H7 (cell line): ENCODE data around the gene ELFN1. TPM values are rescaled to one million over a fixed set of nuclear protein-coding genes. Genes with fewer than 3 reads are reported as not detected.
A peak's percentile ranks its signal among the peaks of the same experiment; 100 is the strongest.

ENCODE experiments used
- DNase-seq: peaks from one replicate; pipeline ENCODE4 v3.0.0; 2012
- H3K27me3 ChIP-seq: 2 replicates; pipeline ENCODE4 v1.6.0; 2011; ENCODE audit warnings: mild to moderate bottlenecking, low read length; ENCODE audit not compliant: control insufficient read depth, insufficient read depth
- H3K36me3 ChIP-seq: replicated peaks from 2 replicates; pipeline ENCODE4 v1.5.1; 2011; ENCODE audit warnings: low read length; ENCODE audit not compliant: control insufficient read depth, insufficient read depth
- H3K4me3 ChIP-seq: 2 replicates; pipeline ENCODE4 v1.5.1; 2011; ENCODE audit warnings: low read depth, mild to moderate bottlenecking, control low read depth, low read length, moderate library complexity; ENCODE audit not compliant: insufficient read depth
- total RNA-seq: library from RNA; depleted of rRNA; stranded (reverse); fragments of >200 nt; shearing (Covaris generic); gene quantifications from 2 replicates; pipeline ENCODE4 v1.2.3, GENCODE V29; 2014

Gene ELFN1
- total RNA-seq, 1 experiment from 2014 or later = 16.0 TPM

GRCh38 chr7:1742555-1743303 lies 72.7 kb downstream of the ELFN1 start:
- Histone ChIP-seq H3K4me3 (no peak overlapping the region), H3K36me3 (no peaks in the 10 kb centered on the region), H3K27me3 (no peaks in the 10 kb centered on the region)
- DNase-seq = peak; percentile 74

- DNase-seq = no peak
- Histone ChIP-seq H3K4me3 (no peak overlapping the region), H3K36me3 (no peaks in the 10 kb centered on the region), H3K27me3 (no peaks in the 10 kb centered on the region)
Observed at GRCh38 chr7:1743481-1744230, 73.6 kb downstream of the ELFN1 start.

- DNase-seq = no peak
- H3K27me3 ChIP-seq = no peaks in the 10 kb centered on the region
- H3K4me3 ChIP-seq = no peak overlapping the region
- no peaks in the 10 kb centered on the region for H3K36me3 ChIP-seq
Observed at GRCh38 chr7:1744296-1745017, 74.4 kb downstream of the ELFN1 start.

GRCh38 chr7:1745018-1745532 lies 75.0 kb downstream of the ELFN1 start:
- H3K27me3 ChIP-seq = no peaks in the 10 kb centered on the region
- H3K36me3 ChIP-seq = no peaks in the 10 kb centered on the region
- no peak overlapping the region for H3K4me3 ChIP-seq
- peak; percentile 57 for DNase-seq

- DNase-seq = peak; percentile 59
- H3K4me3 ChIP-seq = no peak overlapping the region
- no peaks in the 10 kb centered on the region for H3K36me3 ChIP-seq
- H3K27me3 ChIP-seq = no peaks in the 10 kb centered on the region
Observed at GRCh38 chr7:1745576-1746490, 75.8 kb downstream of the ELFN1 start.

GRCh38 chr7:1746491-1746975 lies 76.5 kb downstream of the ELFN1 start:
- no peak overlapping the region for H3K4me3 ChIP-seq
- no peaks in the 10 kb centered on the region for H3K36me3 ChIP-seq
- peak; percentile 63 for DNase-seq
- no peaks in the 10 kb centered on the region for H3K27me3 ChIP-seq

- Histone ChIP-seq H3K27me3 (no peaks in the 10 kb centered on the region), H3K4me3 (no peak overlapping the region), H3K36me3 (no peaks in the 10 kb centered on the region)
- no peak for DNase-seq
Observed at GRCh38 chr7:1747004-1747801, 77.1 kb downstream of the ELFN1 start.

- Histone ChIP-seq H3K4me3 (no peak overlapping the region), H3K27me3 (no peaks in the 10 kb centered on the region), H3K36me3 (no peaks in the 10 kb centered on the region)
- DNase-seq = peak; percentile 66
Observed at GRCh38 chr7:1748076-1748838, 78.2 kb downstream of the ELFN1 start.

GRCh38 chr7:1748839-1749173 lies 78.7 kb downstream of the ELFN1 start:
- no peak overlapping the region for H3K4me3 ChIP-seq
- H3K36me3 ChIP-seq = no peaks in the 10 kb centered on the region
- no peaks in the 10 kb centered on the region for H3K27me3 ChIP-seq
- peak; percentile 70 for DNase-seq

GRCh38 chr7:1749351-1749863 lies 79.3 kb downstream of the ELFN1 start:
- Histone ChIP-seq H3K36me3 (no peaks in the 10 kb centered on the region), H3K27me3 (no peaks in the 10 kb centered on the region), H3K4me3 (no peak overlapping the region)
- peak; percentile 61 for DNase-seq

GRCh38 chr7:1749864-1750466 lies 79.9 kb downstream of the ELFN1 start:
- Histone ChIP-seq H3K4me3 (no peak overlapping the region), H3K27me3 (no peaks in the 10 kb centered on the region), H3K36me3 (no peaks in the 10 kb centered on the region)
- DNase-seq = peak; percentile 66

GRCh38 chr7:1750541-1751021 lies 80.5 kb downstream of the ELFN1 start:
- Histone ChIP-seq H3K36me3 (no peaks in the 10 kb centered on the region), H3K27me3 (no peaks in the 10 kb centered on the region), H3K4me3 (no peak overlapping the region)
- no peak for DNase-seq
